Transverse colon (tissue), 4 donors: ENCODE data around the gene DNAI1. TPM values are rescaled to one million over a fixed set of nuclear protein-coding genes. Genes with fewer than 3 reads are reported as not detected.

ENCODE experiments used
- DNase-seq: peaks from one replicate; pipeline ENCODE4 v3.0.0-alpha.2; 2019
- H3K27ac ChIP-seq, 4 donors: fragments of 200-600 bp; sonication (generic); 2 replicates each; pipeline ENCODE4 v1.5.1; 2016 to 2018; ENCODE audit warnings: inconsistent platforms in 4 of 4
- H3K27me3 ChIP-seq: fragments of 200-600 bp; sonication (generic); 2 replicates; pipeline ENCODE4 v1.5.1; 2017; ENCODE audit warnings: inconsistent platforms
- H3K36me3 ChIP-seq, 4 donors: fragments of 200-600 bp; sonication (generic); 2 replicates each; pipeline ENCODE4 v1.5.1; 2017 to 2019; ENCODE audit warnings: inconsistent platforms in 4 of 4
- H3K4me1 ChIP-seq, 4 donors: fragments of 200-600 bp; sonication (generic); 2 replicates each; pipeline ENCODE4 v1.5.1; 2017 to 2020; ENCODE audit warnings: inconsistent platforms in 4 of 4
- H3K4me3 ChIP-seq, 4 donors: fragments of 200-600 bp; sonication (generic); 1 replicate in 1 of 4; 2 replicates in 3 of 4; pipeline versions ENCODE4 v1.5.1 to v1.6.1; 2017 to 2019; ENCODE audit warnings: inconsistent platforms in 4 of 4
- H3K9me3 ChIP-seq, 2 donors: fragments of 200-600 bp; sonication (generic); 2 replicates each; pipeline ENCODE4 v1.5.1; 2017 to 2019; ENCODE audit warnings: inconsistent platforms in 2 of 2
- CTCF ChIP-seq, 5 experiments: fragments of 200-600 bp in 3 of 5; fragments of 450-650 bp in 2 of 5; sonication (generic) in 3 of 5; IDR thresholded peaks; 1 replicate in 2 of 5; 2 replicates in 3 of 5; pipeline ENCODE4 v1.5.1; 2016 to 2017; ENCODE audit warnings: antibody characterized with exemption in 5 of 5, inconsistent platforms in 3 of 5, mild to moderate bottlenecking in 2 of 5, moderate library complexity in 1 of 5
- EP300 ChIP-seq: sonication (generic); formaldehyde crosslinking; IDR thresholded peaks from one replicate; pipeline ENCODE4 v1.6.1; 2017; ENCODE audit warnings: antibody characterized with exemption, low read depth
- POLR2A ChIP-seq: fragments of 450-650 bp; IDR thresholded peaks from one replicate; pipeline ENCODE4 v1.6.1; 2016; ENCODE audit warnings: antibody characterized with exemption, mild to moderate bottlenecking, moderate library complexity
- POLR2AphosphoS5 ChIP-seq, 3 donors: sonication (generic); formaldehyde crosslinking; IDR thresholded peaks; one replicate each; pipeline ENCODE4 v1.6.1; 2016; ENCODE audit warnings: antibody characterized with exemption in 3 of 3
- WGBS, 2 donors: methylation state at CpG; one replicate each; pipeline ENCODE4 v1.1.5; 2018; ENCODE audit warnings: low coverage in 1 of 2; 5-methylcytosine and 5-hydroxymethylcytosine counted together
- in situ Hi-C, 4 donors: fragments of 200-750 bp; cut with MboI; loops; one replicate each; pipeline versions ENCODE4 v1.15.0 to v1.15.1; 2017; ENCODE audit warnings: low sequenced_read_pairs in 3 of 4, low pct_ligation_motif_present in 1 of 4, low pct_unique_long_range_greater_than_20kb in 1 of 4
- intact Hi-C: fragments of 100-400 bp; cut with DNase I; formaldehyde crosslinking; loops from one replicate; pipeline ENCODE4 v1.15.1; 2023; ENCODE audit warnings: low total_unique reads
- total RNA-seq, 4 donors: library from RNA; depleted of rRNA; stranded (reverse); fragments of >200 nt; gene quantifications; one replicate each; pipeline ENCODE4 v1.1.0, GENCODE V29; 2016

Gene DNAI1
- total RNA-seq, 4 donors from 2014 or later: not detected

DNA sequence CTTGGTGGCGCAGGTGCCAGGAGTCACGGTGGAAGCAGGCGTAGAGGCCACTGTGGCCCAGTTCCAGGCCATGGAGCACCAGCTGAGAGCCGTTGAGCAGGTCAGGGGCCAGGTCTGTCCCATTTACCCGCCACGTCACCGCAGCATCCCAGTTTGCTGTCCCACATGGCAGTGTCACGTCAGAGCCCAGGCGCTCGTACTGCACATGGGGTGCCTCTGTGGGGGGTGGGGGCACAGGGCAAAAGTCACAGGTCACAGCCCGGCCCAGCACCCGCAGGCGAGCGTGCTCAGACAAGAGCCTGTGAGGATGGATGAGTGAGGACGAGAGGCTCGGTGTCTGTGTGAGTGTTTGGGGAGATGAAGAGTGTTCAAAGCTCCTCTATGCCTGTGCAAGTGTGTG, 106.0 kb downstream of the DNAI1 start:
- TF ChIP-seq POLR2A (no peak), CTCF (IDR thresholded peaks at IDR 0.05) (no peak), POLR2AphosphoS5 (IDR thresholded peaks at IDR 0.05) (no peak), EP300 (no peak)
- WGBS, 2 donors: 87% methylated on average over 13 of the region's 16 CpGs; no CpG with 5 or more reads in 1 of the 2 donors
- Histone ChIP-seq H3K27me3 (peaks cover 2% of the 10 kb centered on the region), H3K9me3 (no peaks in the 10 kb centered on the region), H3K4me3 (no peak overlapping the region), H3K4me1 (peaks cover 0 to 20% (median 14%) of the 10 kb centered on the region in 4 donors), H3K27ac (no peak overlapping the region), H3K36me3 (no peaks in the 10 kb centered on the region)
- in situ Hi-C loops: no loop called here
- intact Hi-C loops: no loop called here
- DNase-seq: no peak

GRCh38 chr9:34565856-34566255, 107.3 kb downstream of the DNAI1 start:
- H3K4me3 ChIP-seq: no peak overlapping the region
- no peaks in the 10 kb centered on the region for H3K27me3 ChIP-seq
- H3K27ac ChIP-seq: no peak overlapping the region
- peaks cover 0 to 19% (median 7%) of the 10 kb centered on the region in 4 donors for H3K4me1 ChIP-seq
- in situ Hi-C loops: no loop called here
- WGBS, 2 donors: 74 to 80% methylated on average over 3 to 8 of the region's 8 CpGs
- H3K36me3 ChIP-seq: no peaks in the 10 kb centered on the region
- H3K9me3 ChIP-seq: no peaks in the 10 kb centered on the region
- TF ChIP-seq EP300 (no peak), CTCF (IDR thresholded peaks at IDR 0.05) (no peak), POLR2A (no peak), POLR2AphosphoS5 (IDR thresholded peaks at IDR 0.05) (no peak)
- no peak for DNase-seq
- intact Hi-C loops: no loop called here

DNA sequence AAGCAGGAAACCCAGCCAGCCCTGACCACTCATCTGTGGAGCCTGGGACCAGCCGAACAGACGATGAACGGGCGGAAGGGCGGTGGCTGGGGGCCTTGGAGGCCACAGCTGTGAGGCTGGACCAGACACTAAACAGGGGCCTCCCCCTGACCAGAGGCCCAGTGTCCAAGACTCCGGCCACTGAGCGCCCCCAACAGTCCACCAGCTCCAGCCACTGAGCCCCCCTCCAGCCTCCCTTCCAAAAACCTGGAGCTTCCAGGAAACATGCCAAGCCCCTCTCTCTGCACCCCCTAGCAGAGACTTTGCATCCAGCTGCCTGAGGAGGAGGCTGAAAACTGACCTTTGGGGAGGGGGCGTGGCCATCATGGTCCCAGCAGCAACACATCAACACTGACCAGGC, 107.7 kb downstream of the DNAI1 start:
- no peak overlapping the region for H3K4me3 ChIP-seq
- TF ChIP-seq CTCF (IDR thresholded peaks at IDR 0.05): no peak
- no peak overlapping the region for H3K27ac ChIP-seq
- no peaks in the 10 kb centered on the region for H3K27me3 ChIP-seq
- in situ Hi-C loops: no loop called here
- peaks cover 0 to 19% (median 7%) of the 10 kb centered on the region in 4 donors for H3K4me1 ChIP-seq
- no peaks in the 10 kb centered on the region for H3K36me3 ChIP-seq
- no peak for DNase-seq
- WGBS, 2 donors: 61 to 89% methylated on average over 2 to 7 of the region's 8 CpGs
- H3K9me3 ChIP-seq: no peaks in the 10 kb centered on the region
- intact Hi-C loops: no loop called here

DNA sequence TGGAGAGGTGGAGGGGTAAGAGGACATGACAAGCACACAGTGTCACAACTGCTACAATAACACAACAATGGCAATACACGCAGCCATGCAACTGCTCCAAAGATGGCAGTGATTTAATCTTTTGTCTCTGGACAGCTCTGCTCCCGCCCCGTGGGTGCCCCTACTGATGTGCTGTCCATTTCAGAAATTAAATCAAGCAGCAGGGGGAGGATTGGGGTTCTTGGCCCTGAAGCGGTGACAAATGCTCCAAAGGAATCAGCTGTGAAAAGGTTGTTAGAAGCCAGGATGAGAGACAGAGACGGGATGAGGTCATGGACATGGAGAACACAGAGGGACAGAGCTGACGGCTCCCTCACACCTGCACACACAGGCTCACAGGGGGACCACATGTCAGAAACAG, 108.4 kb downstream of the DNAI1 start:
- TF ChIP-seq POLR2A: no peak
- no peak for TF ChIP-seq CTCF (IDR thresholded peaks at IDR 0.05)
- no peak for TF ChIP-seq POLR2AphosphoS5 (IDR thresholded peaks at IDR 0.05)
- TF ChIP-seq EP300: no peak
- intact Hi-C loops (no loop called here), in situ Hi-C loops (no loop called here)
- no peak for DNase-seq
- peaks cover 0 to 21% (median 14%) of the 10 kb centered on the region in 4 donors for H3K4me1 ChIP-seq
- no peaks in the 10 kb centered on the region for H3K27me3 ChIP-seq
- H3K9me3 ChIP-seq: no peaks in the 10 kb centered on the region
- H3K4me3 ChIP-seq: no peak overlapping the region
- WGBS, 2 donors: 0 to 75% methylated on average over 1 to 6 of the region's 6 CpGs
- H3K27ac ChIP-seq: no peak overlapping the region
- no peaks in the 10 kb centered on the region for H3K36me3 ChIP-seq
